NCI-H2196 (cell line): Measurements from ENCODE around the gene RTL10.

Experiments used
- DNase-seq: peaks from one replicate; lab custom pipeline; 2025; ENCODE audit not compliant: unreplicated experiment; lab: John Stamatoyannopoulos, UW

Gene RTL10

GRCh38 chr22:19854778-19855503 lies at the start of gene RTL10, which contains the start of gene GNB1L:
Gene RTL10 (minus strand): TSS chr22:19854874. CDS start chr22:19852261, 2,613 bp downstream.
Gene GNB1L (minus strand): TSS chr22:19854874. CDS start chr22:19821355, 33,519 bp downstream.
- peak; percentile 84 for DNase-seq

GRCh38 chr22:19904174-19904856 lies 49.6 kb upstream of the RTL10 start:
- no peak for DNase-seq

GRCh38 chr22:19903513-19903912 lies 48.8 kb upstream of the RTL10 start:
- no peak for DNase-seq

- DNase-seq, result no peak
These were observed 48.4 kb upstream of the RTL10 start for GRCh38 chr22:19903031-19903430.

- no peak for DNase-seq
These were observed 47.6 kb upstream of the RTL10 start for GRCh38 chr22:19902245-19902715.

- DNase-seq, result no peak
These were observed 47.0 kb upstream of the RTL10 start for GRCh38 chr22:19901577-19902244.

- no peak for DNase-seq
These were observed 46.2 kb upstream of the RTL10 start for GRCh38 chr22:19900707-19901436.

GRCh38 chr22:19898831-19899567 lies 44.3 kb upstream of the RTL10 start:
- DNase-seq, result no peak

GRCh38 chr22:19898145-19898544 lies 43.5 kb upstream of the RTL10 start:
- no peak for DNase-seq

GRCh38 chr22:19897726-19898125 lies 43.1 kb upstream of the RTL10 start:
- no peak for DNase-seq

- no peak for DNase-seq
These were observed 42.1 kb upstream of the RTL10 start for GRCh38 chr22:19896665-19897355.

- DNase-seq, result no peak
These were observed 40.6 kb upstream of the RTL10 start for GRCh38 chr22:19895160-19895849.

GRCh38 chr22:19893363-19893762 lies 38.7 kb upstream of the RTL10 start:
- no peak for DNase-seq

- no peak for DNase-seq
These were observed 38.3 kb upstream of the RTL10 start for GRCh38 chr22:19892925-19893324.

GRCh38 chr22:19892257-19892879 lies 37.7 kb upstream of the RTL10 start:
- no peak for DNase-seq

GRCh38 chr22:19891317-19892256 lies 36.9 kb upstream of the RTL10 start:
- peak; percentile 55 for DNase-seq

GRCh38 chr22:19890502-19891316 lies 36.0 kb upstream of the RTL10 start:
- DNase-seq, result no peak
